ENCODE data around the gene BAD. TPM values are rescaled to one million over a fixed set of nuclear protein-coding genes. Genes with fewer than 3 reads are reported as not detected.

The BAD gene
- total RNA-seq, 3 donors from 2014 or later (not counting 1 experiment from before 2014, with no cell fraction given) = 30.6 to 35.8 (median 31.6) TPM

DNA sequence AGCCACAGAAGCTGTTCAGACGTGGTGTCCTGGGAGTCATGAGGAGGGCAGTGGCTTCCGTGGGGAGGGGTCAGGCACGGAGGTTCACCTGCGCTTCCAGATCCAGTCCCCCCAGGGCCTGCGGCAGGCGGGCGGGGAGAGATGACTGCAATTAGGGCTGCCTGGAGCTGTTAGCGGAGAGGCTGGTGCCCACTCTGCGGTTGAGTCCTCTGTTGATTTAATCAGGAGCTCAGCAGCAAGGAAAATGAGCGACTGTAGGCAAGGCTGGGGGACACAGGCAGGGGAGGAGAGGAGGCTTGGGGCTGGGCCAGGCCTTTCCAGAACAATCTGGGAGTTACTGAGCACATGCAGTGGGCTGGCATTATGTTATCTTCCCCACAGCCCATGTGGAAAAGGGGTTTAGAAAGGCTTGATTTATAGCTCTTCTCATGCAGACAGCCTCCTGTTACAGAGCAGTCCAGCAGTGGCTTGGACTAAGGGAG is 20.1 kb downstream of the BAD start:
- peaks cover 19% of the 10 kb centered on the region for H3K4me1 ChIP-seq (ENCODE audit: control insufficient read depth, insufficient read depth, low read length)
- no peak overlapping the region for H3K27ac Mint-ChIP-seq
- H3K4me1 Mint-ChIP-seq = peaks cover 19 to 25% of the 10 kb centered on the region in 2 donors
- H3K27me3 Mint-ChIP-seq (ENCODE audit: low read depth in 2 of 2) = no peaks in the 10 kb centered on the region
- ATAC-seq (no peak), DNase-seq (no peak)
- H3K4me3 Mint-ChIP-seq = no peak overlapping the region
- H3K36me3 ChIP-seq (ENCODE audit: control insufficient read depth, insufficient read depth, low read length) = no peaks in the 10 kb centered on the region
- H3K27ac ChIP-seq (ENCODE audit: low read length) = no peak overlapping the region
- no peaks in the 10 kb centered on the region for H3K36me3 Mint-ChIP-seq
- H3K9me3 ChIP-seq (ENCODE audit: control insufficient read depth, insufficient read depth, low read length) = no peaks in the 10 kb centered on the region
- intact Hi-C loops (cut with micrococcal nuclease) = no loop called here
- WGBS (ENCODE audit: insufficient coverage) = 95% methylated on average over 10 of the region's 10 CpGs
- H3K9me3 Mint-ChIP-seq = no peaks in the 10 kb centered on the region
- TF ChIP-seq, protein P1, sequence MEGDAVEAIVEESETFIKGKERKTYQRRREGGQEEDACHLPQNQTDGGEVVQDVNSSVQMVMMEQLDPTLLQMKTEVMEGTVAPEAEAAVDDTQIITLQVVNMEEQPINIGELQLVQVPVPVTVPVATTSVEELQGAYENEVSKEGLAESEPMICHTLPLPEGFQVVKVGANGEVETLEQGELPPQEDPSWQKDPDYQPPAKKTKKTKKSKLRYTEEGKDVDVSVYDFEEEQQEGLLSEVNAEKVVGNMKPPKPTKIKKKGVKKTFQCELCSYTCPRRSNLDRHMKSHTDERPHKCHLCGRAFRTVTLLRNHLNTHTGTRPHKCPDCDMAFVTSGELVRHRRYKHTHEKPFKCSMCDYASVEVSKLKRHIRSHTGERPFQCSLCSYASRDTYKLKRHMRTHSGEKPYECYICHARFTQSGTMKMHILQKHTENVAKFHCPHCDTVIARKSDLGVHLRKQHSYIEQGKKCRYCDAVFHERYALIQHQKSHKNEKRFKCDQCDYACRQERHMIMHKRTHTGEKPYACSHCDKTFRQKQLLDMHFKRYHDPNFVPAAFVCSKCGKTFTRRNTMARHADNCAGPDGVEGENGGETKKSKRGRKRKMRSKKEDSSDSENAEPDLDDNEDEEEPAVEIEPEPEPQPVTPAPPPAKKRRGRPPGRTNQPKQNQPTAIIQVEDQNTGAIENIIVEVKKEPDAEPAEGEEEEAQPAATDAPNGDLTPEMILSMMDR (IDR thresholded peaks at IDR 0.05) = no peak
- no peaks in the 10 kb centered on the region for H3K27me3 ChIP-seq (ENCODE audit: control insufficient read depth, insufficient read depth, low read length)
- no peak overlapping the region for H3K4me3 ChIP-seq (ENCODE audit: low read length)

GRCh38 chr11:64263947-64264317 is 20.5 kb downstream of the BAD start:
- Histone ChIP-seq H3K4me1 (ENCODE audit: control insufficient read depth, insufficient read depth, low read length) (peaks cover 16% of the 10 kb centered on the region), H3K4me3 (ENCODE audit: low read length) (no peak overlapping the region), H3K27me3 (ENCODE audit: control insufficient read depth, insufficient read depth, low read length) (no peaks in the 10 kb centered on the region), H3K9me3 (ENCODE audit: control insufficient read depth, insufficient read depth, low read length) (no peaks in the 10 kb centered on the region), H3K27ac (ENCODE audit: low read length) (no peak overlapping the region), H3K36me3 (ENCODE audit: control insufficient read depth, insufficient read depth, low read length) (no peaks in the 10 kb centered on the region)
- Mint-ChIP-seq H3K36me3 (no peaks in the 10 kb centered on the region), H3K4me3 (no peak overlapping the region), H3K4me1 (peaks cover 15 to 23% of the 10 kb centered on the region in 2 donors), H3K27me3 (ENCODE audit: low read depth in 2 of 2) (no peaks in the 10 kb centered on the region), H3K27ac (no peak overlapping the region), H3K9me3 (no peaks in the 10 kb centered on the region)
- intact Hi-C loops (cut with micrococcal nuclease) = no loop called here
- TF ChIP-seq, protein P1 (IDR thresholded peaks at IDR 0.05) = no peak
- WGBS (ENCODE audit: insufficient coverage) = 97% methylated on average over 8 of the region's 8 CpGs
- no peak for DNase-seq
- no peak for ATAC-seq

GRCh38 chr11:64263021-64263946 is 21.2 kb downstream of the BAD start:
- Histone ChIP-seq H3K36me3 (ENCODE audit: control insufficient read depth, insufficient read depth, low read length) (no peaks in the 10 kb centered on the region), H3K4me3 (ENCODE audit: low read length) (no peak overlapping the region), H3K4me1 (ENCODE audit: control insufficient read depth, insufficient read depth, low read length) (peaks cover 10% of the 10 kb centered on the region), H3K27ac (ENCODE audit: low read length) (no peak overlapping the region), H3K27me3 (ENCODE audit: control insufficient read depth, insufficient read depth, low read length) (no peaks in the 10 kb centered on the region), H3K9me3 (ENCODE audit: control insufficient read depth, insufficient read depth, low read length) (no peaks in the 10 kb centered on the region)
- WGBS (ENCODE audit: insufficient coverage) = 91% methylated on average over 29 of the region's 29 CpGs
- Mint-ChIP-seq H3K36me3 (no peaks in the 10 kb centered on the region), H3K4me1 (peaks cover 8 to 17% of the 10 kb centered on the region in 2 donors), H3K9me3 (no peaks in the 10 kb centered on the region), H3K27ac (no peak overlapping the region), H3K27me3 (ENCODE audit: low read depth in 2 of 2) (no peaks in the 10 kb centered on the region), H3K4me3 (no peak overlapping the region)
- ATAC-seq (no peak), DNase-seq (no peak)
- TF ChIP-seq, protein P1 (IDR thresholded peaks at IDR 0.05) = no peak
- intact Hi-C loops (cut with micrococcal nuclease) = no loop called here

Measured in natural killer cell (primary cell).